ENCODE data around the gene FTO.

FTO gene

GRCh38 chr16:54102888-54103866 lies 399.2 kb downstream of the FTO start:
- no peak for DNase-seq (ENCODE audit: extremely low read depth in 1 of 2, low read depth in 1 of 2)

GRCh38 chr16:54106057-54106456 lies 402.1 kb downstream of the FTO start:
- no peak for DNase-seq (ENCODE audit: extremely low read depth in 1 of 2, low read depth in 1 of 2)

GRCh38 chr16:54107583-54108202 lies 403.7 kb downstream of the FTO start:
- DNase-seq (ENCODE audit: extremely low read depth in 1 of 2, low read depth in 1 of 2) = no peak

GRCh38 chr16:54110016-54110981 lies 406.3 kb downstream of the FTO start:
- no peak for DNase-seq (ENCODE audit: extremely low read depth in 1 of 2, low read depth in 1 of 2)

- DNase-seq (ENCODE audit: extremely low read depth in 1 of 2, low read depth in 1 of 2) = no peak
Observed at GRCh38 chr16:54112451-54113206, 408.7 kb downstream of the FTO start.

GRCh38 chr16:54115558-54115957 lies 411.6 kb downstream of the FTO start:
- DNase-seq (ENCODE audit: extremely low read depth in 1 of 2, low read depth in 1 of 2) = no peak

GRCh38 chr16:54116124-54116655 lies 412.2 kb downstream of the FTO start:
- no peak for DNase-seq (ENCODE audit: extremely low read depth in 1 of 2, low read depth in 1 of 2)

- no peak for DNase-seq (ENCODE audit: extremely low read depth in 1 of 2, low read depth in 1 of 2)
Observed at GRCh38 chr16:54118846-54119245, 414.9 kb downstream of the FTO start.

GRCh38 chr16:54120846-54121480 lies 417.0 kb downstream of the FTO start:
- DNase-seq (ENCODE audit: extremely low read depth in 1 of 2, low read depth in 1 of 2) = no peak

GRCh38 chr16:54121539-54122295 lies 417.8 kb downstream of the FTO start:
- no peak for DNase-seq (ENCODE audit: extremely low read depth in 1 of 2, low read depth in 1 of 2)

GRCh38 chr16:54123766-54124165 lies 419.8 kb downstream of the FTO start:
- DNase-seq (ENCODE audit: extremely low read depth in 1 of 2, low read depth in 1 of 2) = no peak

- no peak for DNase-seq (ENCODE audit: extremely low read depth in 1 of 2, low read depth in 1 of 2)
Observed at GRCh38 chr16:54125751-54126655, 422.0 kb downstream of the FTO start.

- DNase-seq (ENCODE audit: extremely low read depth in 1 of 2, low read depth in 1 of 2) = no peak
Observed at GRCh38 chr16:54126907-54127306, 423.0 kb downstream of the FTO start.

GRCh38 chr16:54128629-54129234 lies 424.8 kb downstream of the FTO start:
- no peak for DNase-seq (ENCODE audit: extremely low read depth in 1 of 2, low read depth in 1 of 2)

- no peak for DNase-seq (ENCODE audit: extremely low read depth in 1 of 2, low read depth in 1 of 2)
Observed at GRCh38 chr16:54129810-54130209, 425.9 kb downstream of the FTO start.

- no peak for DNase-seq (ENCODE audit: extremely low read depth in 1 of 2, low read depth in 1 of 2)
Observed at GRCh38 chr16:54135361-54136275, 431.7 kb downstream of the FTO start.
